ENCODE data around the gene SLC38A4. TPM values are rescaled to one million over a fixed set of nuclear protein-coding genes. Genes with fewer than 3 reads are reported as not detected.

SLC38A4 gene
- total and polyA plus RNA-seq, 2 experiments from 2014 or later: 6.2 to 12.5 TPM

DNA sequence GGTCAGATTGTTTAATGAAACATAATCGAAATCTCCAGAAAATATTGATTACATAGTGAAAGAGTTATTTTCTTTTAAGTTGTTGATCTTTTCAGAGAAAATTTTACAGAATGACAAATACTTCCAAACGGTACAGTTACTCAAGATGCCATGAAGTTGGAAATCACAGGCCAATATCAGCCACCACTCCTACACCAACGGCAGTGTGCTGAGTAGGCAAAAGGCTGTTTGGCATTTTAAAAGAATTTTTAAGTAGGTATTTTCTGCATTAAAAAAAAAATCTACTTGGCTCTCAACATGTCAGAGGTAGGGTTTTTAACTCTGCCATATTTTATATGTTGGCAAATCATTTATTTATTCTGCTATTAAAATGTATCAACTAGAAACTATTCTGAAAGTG is 21.7 kb downstream of the SLC38A4 start:
- Histone ChIP-seq H3K27ac (ENCODE audit: low read depth) (no peak overlapping the region), H3K4me2 (no peak overlapping the region), H3K4me3 (no peak overlapping the region), H4K20me1 (replicated peaks; ENCODE audit: insufficient read depth) (no peaks in the 10 kb centered on the region), H2AFZ (no peak overlapping the region), H3K4me1 (ENCODE audit: insufficient read depth) (no peaks in the 10 kb centered on the region), H3K36me3 (ENCODE audit: insufficient read depth) (no peaks in the 10 kb centered on the region), H3K27me3 (ENCODE audit: insufficient read depth) (no peaks in the 10 kb centered on the region), H3F3A (replicated peaks; ENCODE audit: low read depth) (no peaks in the 10 kb centered on the region), H3K79me2 (replicated peaks; ENCODE audit: insufficient read depth) (no peaks in the 10 kb centered on the region), H3K9me2 (ENCODE audit: insufficient read depth) (no peaks in the 10 kb centered on the region)
- Mint-ChIP-seq H3K4me3 (no peak overlapping the region), H3K36me3 (ENCODE audit: low read depth) (no peaks in the 10 kb centered on the region), H3K27ac (no peak overlapping the region), H3K4me1 (peaks cover 2% of the 10 kb centered on the region; the same call in 2 of the 3 replicates), H3K27me3 (ENCODE audit: insufficient read depth, low read depth, poor library complexity) (no peaks in the 10 kb centered on the region), H3K9me3 (no peaks in the 10 kb centered on the region)
- TF ChIP-seq, protein P1, sequence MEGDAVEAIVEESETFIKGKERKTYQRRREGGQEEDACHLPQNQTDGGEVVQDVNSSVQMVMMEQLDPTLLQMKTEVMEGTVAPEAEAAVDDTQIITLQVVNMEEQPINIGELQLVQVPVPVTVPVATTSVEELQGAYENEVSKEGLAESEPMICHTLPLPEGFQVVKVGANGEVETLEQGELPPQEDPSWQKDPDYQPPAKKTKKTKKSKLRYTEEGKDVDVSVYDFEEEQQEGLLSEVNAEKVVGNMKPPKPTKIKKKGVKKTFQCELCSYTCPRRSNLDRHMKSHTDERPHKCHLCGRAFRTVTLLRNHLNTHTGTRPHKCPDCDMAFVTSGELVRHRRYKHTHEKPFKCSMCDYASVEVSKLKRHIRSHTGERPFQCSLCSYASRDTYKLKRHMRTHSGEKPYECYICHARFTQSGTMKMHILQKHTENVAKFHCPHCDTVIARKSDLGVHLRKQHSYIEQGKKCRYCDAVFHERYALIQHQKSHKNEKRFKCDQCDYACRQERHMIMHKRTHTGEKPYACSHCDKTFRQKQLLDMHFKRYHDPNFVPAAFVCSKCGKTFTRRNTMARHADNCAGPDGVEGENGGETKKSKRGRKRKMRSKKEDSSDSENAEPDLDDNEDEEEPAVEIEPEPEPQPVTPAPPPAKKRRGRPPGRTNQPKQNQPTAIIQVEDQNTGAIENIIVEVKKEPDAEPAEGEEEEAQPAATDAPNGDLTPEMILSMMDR (conservative IDR thresholded peaks at IDR 0.05; ENCODE audit: low read depth in 2 of 2): no peak
- no peak for TF ChIP-seq POLR2AphosphoS5 (IDR thresholded peaks at IDR 0.05; ENCODE audit: low read depth)
- TF ChIP-seq, protein P2, sequence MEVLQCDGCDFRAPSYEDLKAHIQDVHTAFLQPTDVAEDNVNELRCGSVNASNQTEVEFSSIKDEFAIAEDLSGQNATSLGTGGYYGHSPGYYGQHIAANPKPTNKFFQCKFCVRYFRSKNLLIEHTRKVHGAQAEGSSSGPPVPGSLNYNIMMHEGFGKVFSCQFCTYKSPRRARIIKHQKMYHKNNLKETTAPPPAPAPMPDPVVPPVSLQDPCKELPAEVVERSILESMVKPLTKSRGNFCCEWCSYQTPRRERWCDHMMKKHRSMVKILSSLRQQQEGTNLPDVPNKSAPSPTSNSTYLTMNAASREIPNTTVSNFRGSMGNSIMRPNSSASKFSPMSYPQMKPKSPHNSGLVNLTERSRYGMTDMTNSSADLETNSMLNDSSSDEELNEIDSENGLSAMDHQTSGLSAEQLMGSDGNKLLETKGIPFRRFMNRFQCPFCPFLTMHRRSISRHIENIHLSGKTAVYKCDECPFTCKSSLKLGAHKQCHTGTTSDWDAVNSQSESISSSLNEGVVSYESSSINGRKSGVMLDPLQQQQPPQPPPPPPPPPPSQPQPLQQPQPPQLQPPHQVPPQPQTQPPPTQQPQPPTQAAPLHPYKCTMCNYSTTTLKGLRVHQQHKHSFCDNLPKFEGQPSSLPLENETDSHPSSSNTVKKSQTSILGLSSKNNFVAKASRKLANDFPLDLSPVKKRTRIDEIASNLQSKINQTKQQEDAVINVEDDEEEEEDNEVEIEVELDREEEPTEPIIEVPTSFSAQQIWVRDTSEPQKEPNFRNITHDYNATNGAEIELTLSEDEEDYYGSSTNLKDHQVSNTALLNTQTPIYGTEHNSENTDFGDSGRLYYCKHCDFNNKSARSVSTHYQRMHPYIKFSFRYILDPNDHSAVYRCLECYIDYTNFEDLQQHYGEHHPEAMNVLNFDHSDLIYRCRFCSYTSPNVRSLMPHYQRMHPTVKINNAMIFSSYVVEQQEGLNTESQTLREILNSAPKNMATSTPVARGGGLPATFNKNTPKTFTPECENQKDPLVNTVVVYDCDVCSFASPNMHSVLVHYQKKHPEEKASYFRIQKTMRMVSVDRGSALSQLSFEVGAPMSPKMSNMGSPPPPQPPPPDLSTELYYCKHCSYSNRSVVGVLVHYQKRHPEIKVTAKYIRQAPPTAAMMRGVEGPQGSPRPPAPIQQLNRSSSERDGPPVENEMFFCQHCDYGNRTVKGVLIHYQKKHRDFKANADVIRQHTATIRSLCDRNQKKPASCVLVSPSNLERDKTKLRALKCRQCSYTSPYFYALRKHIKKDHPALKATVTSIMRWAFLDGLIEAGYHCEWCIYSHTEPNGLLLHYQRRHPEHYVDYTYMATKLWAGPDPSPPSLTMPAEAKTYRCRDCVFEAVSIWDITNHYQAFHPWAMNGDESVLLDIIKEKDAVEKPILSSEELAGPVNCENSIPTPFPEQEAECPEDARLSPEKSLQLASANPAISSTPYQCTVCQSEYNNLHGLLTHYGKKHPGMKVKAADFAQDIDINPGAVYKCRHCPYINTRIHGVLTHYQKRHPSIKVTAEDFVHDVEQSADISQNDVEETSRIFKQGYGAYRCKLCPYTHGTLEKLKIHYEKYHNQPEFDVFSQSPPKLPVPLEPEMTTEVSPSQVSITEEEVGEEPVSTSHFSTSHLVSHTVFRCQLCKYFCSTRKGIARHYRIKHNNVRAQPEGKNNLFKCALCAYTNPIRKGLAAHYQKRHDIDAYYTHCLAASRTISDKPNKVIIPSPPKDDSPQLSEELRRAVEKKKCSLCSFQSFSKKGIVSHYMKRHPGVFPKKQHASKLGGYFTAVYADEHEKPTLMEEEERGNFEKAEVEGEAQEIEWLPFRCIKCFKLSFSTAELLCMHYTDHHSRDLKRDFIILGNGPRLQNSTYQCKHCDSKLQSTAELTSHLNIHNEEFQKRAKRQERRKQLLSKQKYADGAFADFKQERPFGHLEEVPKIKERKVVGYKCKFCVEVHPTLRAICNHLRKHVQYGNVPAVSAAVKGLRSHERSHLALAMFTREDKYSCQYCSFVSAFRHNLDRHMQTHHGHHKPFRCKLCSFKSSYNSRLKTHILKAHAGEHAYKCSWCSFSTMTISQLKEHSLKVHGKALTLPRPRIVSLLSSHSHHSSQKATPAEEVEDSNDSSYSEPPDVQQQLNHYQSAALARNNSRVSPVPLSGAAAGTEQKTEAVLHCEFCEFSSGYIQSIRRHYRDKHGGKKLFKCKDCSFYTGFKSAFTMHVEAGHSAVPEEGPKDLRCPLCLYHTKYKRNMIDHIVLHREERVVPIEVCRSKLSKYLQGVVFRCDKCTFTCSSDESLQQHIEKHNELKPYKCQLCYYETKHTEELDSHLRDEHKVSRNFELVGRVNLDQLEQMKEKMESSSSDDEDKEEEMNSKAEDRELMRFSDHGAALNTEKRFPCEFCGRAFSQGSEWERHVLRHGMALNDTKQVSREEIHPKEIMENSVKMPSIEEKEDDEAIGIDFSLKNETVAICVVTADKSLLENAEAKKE (CRISPR knock-in tag; IDR thresholded peaks at IDR 0.05): no peak
- no peak for TF ChIP-seq CREB1 (CRISPR knock-in tag; IDR thresholded peaks at IDR 0.05; ENCODE audit: low read depth)
- TF ChIP-seq EZH2 (IDR thresholded peaks at IDR 0.05; ENCODE audit: low read depth, unreplicated experiment): no peak
- TF ChIP-seq ZNF114 (CRISPR knock-in tag; IDR thresholded peaks at IDR 0.05): no peak
- TF ChIP-seq, protein P3, sequence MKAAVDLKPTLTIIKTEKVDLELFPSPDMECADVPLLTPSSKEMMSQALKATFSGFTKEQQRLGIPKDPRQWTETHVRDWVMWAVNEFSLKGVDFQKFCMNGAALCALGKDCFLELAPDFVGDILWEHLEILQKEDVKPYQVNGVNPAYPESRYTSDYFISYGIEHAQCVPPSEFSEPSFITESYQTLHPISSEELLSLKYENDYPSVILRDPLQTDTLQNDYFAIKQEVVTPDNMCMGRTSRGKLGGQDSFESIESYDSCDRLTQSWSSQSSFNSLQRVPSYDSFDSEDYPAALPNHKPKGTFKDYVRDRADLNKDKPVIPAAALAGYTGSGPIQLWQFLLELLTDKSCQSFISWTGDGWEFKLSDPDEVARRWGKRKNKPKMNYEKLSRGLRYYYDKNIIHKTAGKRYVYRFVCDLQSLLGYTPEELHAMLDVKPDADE (IDR thresholded peaks at IDR 0.05): no peak
- TF ChIP-seq JUNB (IDR thresholded peaks at IDR 0.05; ENCODE audit: unreplicated experiment): no peak
- TF ChIP-seq, protein P4, sequence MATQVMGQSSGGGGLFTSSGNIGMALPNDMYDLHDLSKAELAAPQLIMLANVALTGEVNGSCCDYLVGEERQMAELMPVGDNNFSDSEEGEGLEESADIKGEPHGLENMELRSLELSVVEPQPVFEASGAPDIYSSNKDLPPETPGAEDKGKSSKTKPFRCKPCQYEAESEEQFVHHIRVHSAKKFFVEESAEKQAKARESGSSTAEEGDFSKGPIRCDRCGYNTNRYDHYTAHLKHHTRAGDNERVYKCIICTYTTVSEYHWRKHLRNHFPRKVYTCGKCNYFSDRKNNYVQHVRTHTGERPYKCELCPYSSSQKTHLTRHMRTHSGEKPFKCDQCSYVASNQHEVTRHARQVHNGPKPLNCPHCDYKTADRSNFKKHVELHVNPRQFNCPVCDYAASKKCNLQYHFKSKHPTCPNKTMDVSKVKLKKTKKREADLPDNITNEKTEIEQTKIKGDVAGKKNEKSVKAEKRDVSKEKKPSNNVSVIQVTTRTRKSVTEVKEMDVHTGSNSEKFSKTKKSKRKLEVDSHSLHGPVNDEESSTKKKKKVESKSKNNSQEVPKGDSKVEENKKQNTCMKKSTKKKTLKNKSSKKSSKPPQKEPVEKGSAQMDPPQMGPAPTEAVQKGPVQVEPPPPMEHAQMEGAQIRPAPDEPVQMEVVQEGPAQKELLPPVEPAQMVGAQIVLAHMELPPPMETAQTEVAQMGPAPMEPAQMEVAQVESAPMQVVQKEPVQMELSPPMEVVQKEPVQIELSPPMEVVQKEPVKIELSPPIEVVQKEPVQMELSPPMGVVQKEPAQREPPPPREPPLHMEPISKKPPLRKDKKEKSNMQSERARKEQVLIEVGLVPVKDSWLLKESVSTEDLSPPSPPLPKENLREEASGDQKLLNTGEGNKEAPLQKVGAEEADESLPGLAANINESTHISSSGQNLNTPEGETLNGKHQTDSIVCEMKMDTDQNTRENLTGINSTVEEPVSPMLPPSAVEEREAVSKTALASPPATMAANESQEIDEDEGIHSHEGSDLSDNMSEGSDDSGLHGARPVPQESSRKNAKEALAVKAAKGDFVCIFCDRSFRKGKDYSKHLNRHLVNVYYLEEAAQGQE (IDR thresholded peaks at IDR 0.05; ENCODE audit: unreplicated experiment): no peak
- no peak for TF ChIP-seq NANOG (IDR thresholded peaks at IDR 0.05; ENCODE audit: borderline replicate concordance)
- no peak for TF ChIP-seq STAT1 (IDR thresholded peaks at IDR 0.05; ENCODE audit: unreplicated experiment)
- no peak for TF ChIP-seq EZH2phosphoT487 (IDR thresholded peaks at IDR 0.05; ENCODE audit: unreplicated experiment)
- TF ChIP-seq ZNF331 (CRISPR knock-in tag; IDR thresholded peaks at IDR 0.05; ENCODE audit: low read depth): no peak
- no peak for DNase-seq (ENCODE audit: low spot score)
- no peak for ATAC-seq
